ENCODE measurements around the gene SNX8. TPM values are rescaled to one million over a fixed set of nuclear protein-coding genes. Genes with fewer than 3 reads are reported as not detected.

Gene SNX8
- total RNA-seq, 1 experiment from 2014 or later = 40.6 TPM

DNA sequence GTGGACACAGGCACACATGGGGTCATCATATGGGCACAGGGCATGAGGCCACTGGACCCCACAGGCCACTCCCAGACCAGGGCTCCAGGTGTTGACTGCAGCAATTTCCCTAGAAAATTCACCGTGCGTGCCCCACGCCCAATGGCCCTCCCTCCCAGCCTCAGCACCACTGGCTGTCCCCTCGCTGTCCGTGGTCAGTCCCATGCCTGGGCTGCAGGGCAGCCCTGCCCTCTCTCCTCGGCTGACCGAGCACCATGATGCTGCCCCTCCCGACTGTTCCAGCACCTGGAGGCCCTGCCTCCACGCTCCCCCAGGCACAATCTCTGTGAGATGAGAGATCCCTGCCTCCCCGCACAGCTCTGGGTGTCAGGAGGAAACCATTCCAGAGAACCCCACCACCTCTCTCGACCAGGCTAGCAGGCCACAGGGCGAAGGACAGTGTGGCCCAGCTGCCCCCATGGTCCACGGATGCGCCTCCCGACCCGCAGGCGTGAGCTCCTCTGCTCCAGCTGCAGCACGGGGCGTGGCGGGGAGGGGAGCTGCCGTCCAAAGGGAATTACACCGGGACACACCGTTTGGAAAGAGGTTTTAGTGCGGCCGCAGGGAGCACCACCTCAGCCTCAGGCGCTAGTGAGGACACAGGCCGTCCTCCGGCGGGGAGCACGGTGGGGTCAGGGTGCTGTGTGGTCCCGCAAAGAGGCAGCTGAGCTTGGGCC, 59.7 kb downstream of the SNX8 start:
- Histone ChIP-seq H2BK15ac (ENCODE audit: low read depth, low read length) (no peak overlapping the region), H2BK12ac (ENCODE audit: insufficient read length, low read depth, low read length) (no peak overlapping the region), H3T11ph (ENCODE audit: low read length) (no peak overlapping the region), H3K79me2 (ENCODE audit: insufficient read depth, low read length) (no peaks in the 10 kb centered on the region), H4K20me1 (ENCODE audit: control insufficient read depth, insufficient read depth, insufficient read length) (no peaks in the 10 kb centered on the region), H3K79me1 (ENCODE audit: insufficient read depth, low read depth, low read length, poor library complexity, severe bottlenecking) (no peaks in the 10 kb centered on the region), H2BK20ac (ENCODE audit: low read depth, low read length, poor library complexity, severe bottlenecking) (no peak overlapping the region), H2AK5ac (ENCODE audit: insufficient read length, low read length) (no peak overlapping the region), H2AFZ (ENCODE audit: low read length) (no peak overlapping the region), H3K9me3 (ENCODE audit: control insufficient read depth, low read depth, low read length) (no peaks in the 10 kb centered on the region), H3K4me1 (ENCODE audit: insufficient read depth, low read length) (no peaks in the 10 kb centered on the region), H2BK120ac (ENCODE audit: low read depth, low read length, poor library complexity, severe bottlenecking) (no peak overlapping the region), H2BK5ac (ENCODE audit: insufficient read length, low read length) (no peak overlapping the region), H3K27ac (ENCODE audit: insufficient read length, low read depth, low read length) (no peak overlapping the region), H3K4ac (ENCODE audit: low read depth, low read length) (no peak overlapping the region), H3K23ac (ENCODE audit: insufficient read length, low read depth, low read length) (no peak overlapping the region), H3K27me3 (ENCODE audit: insufficient read depth, low read length) (no peaks in the 10 kb centered on the region), H3K56ac (ENCODE audit: insufficient read length, low read depth, low read length) (no peak overlapping the region), H4K8ac (replicated peaks; ENCODE audit: insufficient read length, low read depth, low read length) (no peak overlapping the region), H3K18ac (ENCODE audit: insufficient read length, low read depth, low read length) (no peak overlapping the region), H3K14ac (ENCODE audit: insufficient read depth, low read length) (no peak overlapping the region), H3K23me2 (ENCODE audit: insufficient read length, low read depth, low read length, poor library complexity, severe bottlenecking) (no peaks in the 10 kb centered on the region), H3K4me2 (ENCODE audit: insufficient read depth, insufficient read length, low read length) (no peak overlapping the region), H4K5ac (ENCODE audit: insufficient read length, low read depth, low read length) (no peak overlapping the region), H4K91ac (ENCODE audit: insufficient read length, low read depth, low read length) (no peak overlapping the region), H3K9ac (ENCODE audit: extremely low read depth, insufficient read length, low read length) (no peak overlapping the region)
- Mint-ChIP-seq H3K4me3 (no peak overlapping the region), H3K4me1 (no peaks in the 10 kb centered on the region), H3K27me3 (ENCODE audit: low read depth) (no peaks in the 10 kb centered on the region), H3K36me3 (ENCODE audit: insufficient read depth in 1 of 3, low read depth in 3 of 3) (peaks cover 10 to 39% (median 32%) of the 10 kb centered on the region in 3 experiments; a peak in 6 of 7 replicates), H3K9me3 (no peaks in the 10 kb centered on the region), H3K27ac (no peak overlapping the region; a peak in 1 of 7 replicates)
- no peak for DNase-seq
- WGBS (ENCODE audit: extremely low coverage, insufficient read length, low lambda C conversion rate) = no CpG with 5 or more reads among the region's 31 CpGs
- no peak for TF ChIP-seq CTCF (conservative IDR thresholded peaks at IDR 0.05)

Data from H9 (cell line).